Neural progenitor cell (in vitro differentiated cells): ENCODE measurements around the gene ADAM8.

ENCODE experiments used
- CTCF ChIP-seq: fragments of 200-600 bp; sonication (generic); IDR thresholded peaks from 2 replicates; pipeline ENCODE4 v1.5.1; 2017; ENCODE audit warnings: antibody characterized with exemption, mild to moderate bottlenecking
- EZH2 ChIP-seq: fragments of 200-600 bp; sonication (generic); IDR thresholded peaks from 2 replicates; pipeline ENCODE4 v1.6.1; 2017; ENCODE audit warnings: antibody characterized with exemption, mild to moderate bottlenecking, moderate library complexity
- EZH2phosphoT487 ChIP-seq: fragments of 200-600 bp; sonication (generic); IDR thresholded peaks from 2 replicates; pipeline ENCODE4 v1.6.1; 2017; ENCODE audit warnings: antibody characterized with exemption

- no peak for TF ChIP-seq CTCF
- TF ChIP-seq EZH2phosphoT487, result no peak
- TF ChIP-seq EZH2, result no peak
These were observed 21.3 kb downstream of the ADAM8 start for GRCh38 chr10:133255323-133255722.
